ENCODE data around the gene STK32C.

GRCh38 chr10:132306864-132307751, 642 bp downstream of the STK32C start:
- TF ChIP-seq, protein P1, sequence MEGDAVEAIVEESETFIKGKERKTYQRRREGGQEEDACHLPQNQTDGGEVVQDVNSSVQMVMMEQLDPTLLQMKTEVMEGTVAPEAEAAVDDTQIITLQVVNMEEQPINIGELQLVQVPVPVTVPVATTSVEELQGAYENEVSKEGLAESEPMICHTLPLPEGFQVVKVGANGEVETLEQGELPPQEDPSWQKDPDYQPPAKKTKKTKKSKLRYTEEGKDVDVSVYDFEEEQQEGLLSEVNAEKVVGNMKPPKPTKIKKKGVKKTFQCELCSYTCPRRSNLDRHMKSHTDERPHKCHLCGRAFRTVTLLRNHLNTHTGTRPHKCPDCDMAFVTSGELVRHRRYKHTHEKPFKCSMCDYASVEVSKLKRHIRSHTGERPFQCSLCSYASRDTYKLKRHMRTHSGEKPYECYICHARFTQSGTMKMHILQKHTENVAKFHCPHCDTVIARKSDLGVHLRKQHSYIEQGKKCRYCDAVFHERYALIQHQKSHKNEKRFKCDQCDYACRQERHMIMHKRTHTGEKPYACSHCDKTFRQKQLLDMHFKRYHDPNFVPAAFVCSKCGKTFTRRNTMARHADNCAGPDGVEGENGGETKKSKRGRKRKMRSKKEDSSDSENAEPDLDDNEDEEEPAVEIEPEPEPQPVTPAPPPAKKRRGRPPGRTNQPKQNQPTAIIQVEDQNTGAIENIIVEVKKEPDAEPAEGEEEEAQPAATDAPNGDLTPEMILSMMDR (IDR thresholded peaks at IDR 0.05) = no peak
- TF ChIP-seq POLR2AphosphoS5 (IDR thresholded peaks at IDR 0.05; ENCODE audit: insufficient read depth in 1 of 2, low read depth in 1 of 2) = no peak
